ENCODE results near the gene NTN1.

NTN1 gene

GRCh38 chr17:9169116-9169515 is 147.8 kb downstream of the NTN1 start:
- ChIA-PET POLR2A (no interaction called here), CTCF (no interaction called here)
- H3K4me3 ChIP-seq (ENCODE audit: low read depth, low read length) = no peak overlapping the region
- no peak for DNase-seq (ENCODE audit: low read depth, low spot score)
- no peak for TF ChIP-seq CTCF (IDR thresholded peaks at IDR 0.05; ENCODE audit: insufficient read depth, low read length, missing control alignments)

GRCh38 chr17:9170336-9170735 is 149.0 kb downstream of the NTN1 start:
- ChIA-PET POLR2A (no interaction called here), CTCF (no interaction called here)
- no peak overlapping the region for H3K4me3 ChIP-seq (ENCODE audit: low read depth, low read length)
- no peak for TF ChIP-seq CTCF (IDR thresholded peaks at IDR 0.05; ENCODE audit: insufficient read depth, low read length, missing control alignments)
- no peak for DNase-seq (ENCODE audit: low read depth, low spot score)

- CTCF ChIA-PET = no interaction called here
- TF ChIP-seq CTCF (IDR thresholded peaks at IDR 0.05; ENCODE audit: insufficient read depth, low read length, missing control alignments) = no peak
- no peak for DNase-seq (ENCODE audit: low read depth, low spot score)
- H3K4me3 ChIP-seq (ENCODE audit: low read depth, low read length) = no peak overlapping the region
- POLR2A ChIA-PET = no interaction called here
These were observed 149.5 kb downstream of the NTN1 start for GRCh38 chr17:9170853-9171252.

GRCh38 chr17:9173386-9173983 is 152.2 kb downstream of the NTN1 start:
- ChIA-PET POLR2A (no interaction called here), CTCF (no interaction called here)

GRCh38 chr17:9174312-9174711 is 153.0 kb downstream of the NTN1 start:
- DNase-seq (ENCODE audit: low read depth, low spot score) = no peak
- ChIA-PET CTCF (no interaction called here), POLR2A (no interaction called here)
- TF ChIP-seq CTCF (IDR thresholded peaks at IDR 0.05; ENCODE audit: insufficient read depth, low read length, missing control alignments) = no peak
- no peak overlapping the region for H3K4me3 ChIP-seq (ENCODE audit: low read depth, low read length)

More at GRCh38 chr17:9173386-9173983, 152.2 kb downstream of the NTN1 start:
- H3K4me3 ChIP-seq (ENCODE audit: low read depth, low read length) = no peak overlapping the region
- no peak for TF ChIP-seq CTCF (IDR thresholded peaks at IDR 0.05; ENCODE audit: insufficient read depth, low read length, missing control alignments)
- no peak for DNase-seq (ENCODE audit: low read depth, low spot score)

GRCh38 chr17:9174779-9175574 is 153.7 kb downstream of the NTN1 start:
- CTCF ChIA-PET = no interaction called here
- POLR2A ChIA-PET = no interaction called here

More at GRCh38 chr17:9174779-9175574, 153.7 kb downstream of the NTN1 start:
- DNase-seq (ENCODE audit: low read depth, low spot score) = no peak
- TF ChIP-seq CTCF (IDR thresholded peaks at IDR 0.05; ENCODE audit: insufficient read depth, low read length, missing control alignments) = no peak
- no peak overlapping the region for H3K4me3 ChIP-seq (ENCODE audit: low read depth, low read length)
